Measurements from ENCODE around the gene ERP44. TPM values are rescaled to one million over a fixed set of nuclear protein-coding genes. Genes with fewer than 3 reads are reported as not detected.

The ERP44 gene
- 26.4 and 38.4 TPM in 2 replicates for polyA plus RNA-seq

DNA sequence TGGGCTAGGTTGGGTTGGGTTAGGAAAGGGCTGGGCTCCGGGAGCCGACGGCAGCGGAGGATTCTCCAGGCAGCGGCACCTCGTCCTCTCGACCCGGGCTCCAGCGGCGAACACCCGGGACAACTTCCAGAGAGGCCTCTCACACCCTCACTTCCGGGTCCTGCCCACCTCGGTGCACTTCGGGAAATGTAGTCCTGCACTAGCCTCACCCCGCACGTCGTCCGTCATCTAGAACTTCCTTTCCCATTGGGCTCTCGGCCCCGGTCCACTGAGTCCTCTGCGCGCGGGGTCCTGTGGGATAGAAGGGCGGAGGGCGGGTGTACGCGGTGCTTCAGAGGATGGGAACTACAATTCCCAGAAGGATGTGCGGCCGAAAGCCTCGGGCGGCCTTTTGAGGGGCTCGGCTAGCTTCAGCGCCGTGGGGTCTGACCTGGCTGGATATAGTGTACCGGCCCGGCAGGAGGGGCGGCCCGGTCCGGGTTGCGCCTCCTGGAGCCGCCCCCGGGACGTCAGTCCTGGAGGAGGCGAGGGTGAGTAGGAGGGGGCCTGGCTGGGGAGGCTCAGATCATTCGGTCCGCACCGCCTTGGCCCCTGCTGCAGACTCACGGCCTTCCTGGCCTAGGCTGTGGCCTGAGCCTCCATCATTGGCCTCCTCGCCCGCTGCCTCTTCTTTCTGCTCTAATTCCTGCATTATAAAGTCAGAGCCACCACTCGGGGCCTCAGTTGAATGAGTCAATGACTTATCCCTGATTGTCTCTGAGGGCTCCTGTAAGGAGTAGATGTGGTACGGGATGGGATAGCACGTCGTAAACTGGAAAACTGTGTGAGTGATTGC, at the start of gene ERP44, which contains the start of gene INVS:
ERP44 (minus strand) TSS at position 114 of the 835 bp plus-strand sequence. CDS start 160 bp downstream, outside the sequence.
INVS (plus strand) TSS at position 357 of the 835 bp plus-strand sequence. CDS start 5,279 bp downstream, outside the sequence.

Other genes with a start within 250 kb of the ERP44 start
- gene STX17, start 192.3 kb downstream of the ERP44 start, polyA plus RNA-seq, result 15.1 and 21.4 TPM in 2 replicates
- gene INVS, start 243 bp upstream of the ERP44 start, polyA plus RNA-seq, result 1.7 and 8.1 TPM in 2 replicates

Data from Purkinje cell (primary cell).